BJ (cell line): ENCODE results near the gene PRKAR1B. TPM values are rescaled to one million over a fixed set of nuclear protein-coding genes. Genes with fewer than 3 reads are reported as not detected.

Experiments used
- CTCF ChIA-PET: fragments of 350-600 bp; formaldehyde crosslinking; extraction: SDS; loops from one replicate; lab custom pipeline; 2021; ENCODE audit warnings: antibody characterized with exemption, inconsistent platforms; lab: Yijun Ruan, JAX
- POLR2A ChIA-PET: fragments of 300-600 bp; sonication (Branson Sonifier 250); formaldehyde crosslinking; extraction: SDS; loops from one replicate; lab custom pipeline; 2021; ENCODE audit warnings: antibody characterized with exemption; lab: Charles Lee
- DNase-seq: peaks from one replicate; pipeline ENCODE4 v3.0.0-alpha.2; 2011; ENCODE audit warnings: low read depth
- H3K27me3 ChIP-seq: 2 replicates; pipeline ENCODE4 v1.6.0; 2011; ENCODE audit warnings: low read length; ENCODE audit not compliant: control insufficient read depth, insufficient read depth
- H3K36me3 ChIP-seq: 2 replicates; pipeline ENCODE4 v1.5.1; 2011; ENCODE audit warnings: low read length; ENCODE audit not compliant: control insufficient read depth, insufficient read depth
- H3K4me3 ChIP-seq: 2 replicates; pipeline ENCODE4 v1.5.1; 2011; ENCODE audit warnings: low read depth, mild to moderate bottlenecking, control low read depth, low read length
- polyA plus RNA-seq: library from polyadenylated mRNA; depleted of rRNA; stranded (reverse); fragments of >200 nt; gene quantifications from 2 replicates; pipeline ENCODE4 v1.2.3, GENCODE V29; 2011
- TF ChIP-seq, protein P1 (sequence below): IDR thresholded peaks from 2 replicates; pipeline ENCODE4 v1.5.1; 2011; ENCODE audit warnings: low read depth, mild to moderate bottlenecking, control low read depth, inconsistent platforms, low read length, moderate library complexity; ENCODE audit not compliant: insufficient read depth

PRKAR1B gene
- polyA plus RNA-seq, 1 experiment: 7.4 TPM

DNA sequence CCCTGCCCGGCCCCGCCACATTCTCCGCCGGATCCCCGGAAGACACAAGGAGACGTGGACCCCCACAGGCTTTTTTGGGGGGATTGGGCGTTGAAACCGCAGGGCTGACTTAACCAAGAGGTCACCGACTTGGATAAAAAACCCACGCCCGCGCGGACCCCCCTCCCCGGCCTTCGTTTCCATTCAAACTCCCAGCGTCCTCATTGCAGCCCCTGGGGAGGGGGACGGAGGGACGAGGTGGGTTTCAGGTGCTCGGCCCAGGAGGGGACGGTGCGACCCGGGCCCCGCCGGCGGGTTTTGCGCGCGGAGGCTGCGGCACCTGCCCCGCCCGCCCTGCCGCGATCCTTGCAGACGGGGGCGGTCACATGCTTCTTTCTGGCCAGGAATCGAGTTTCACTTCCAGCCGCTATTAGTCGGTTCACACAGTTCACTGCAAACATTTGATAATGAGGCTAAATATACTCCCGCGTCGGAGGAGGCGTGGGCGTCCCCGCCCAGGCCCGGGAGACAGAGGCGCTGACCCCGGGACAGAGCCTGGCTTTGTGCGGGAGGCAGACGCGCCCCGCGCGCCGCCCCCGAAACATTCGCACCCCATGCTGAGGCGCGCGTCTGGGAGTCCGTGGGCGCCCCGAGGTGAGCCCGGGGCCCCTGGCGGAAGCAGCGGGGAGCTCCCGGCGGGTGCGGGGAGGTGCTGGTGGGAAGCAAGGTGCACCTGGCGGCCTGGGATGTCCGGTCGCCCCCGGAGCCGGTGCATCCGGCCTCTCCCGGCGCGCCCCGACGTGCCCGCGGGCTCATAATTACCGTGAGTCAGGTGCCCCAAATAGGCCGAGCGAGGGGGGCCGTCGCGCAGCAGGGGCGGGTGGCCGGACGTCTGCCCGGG lies 204.8 kb downstream of the PRKAR1B start:
- peak overlapping the region; percentile 34 for H3K4me3 ChIP-seq
- TF ChIP-seq, protein P1, sequence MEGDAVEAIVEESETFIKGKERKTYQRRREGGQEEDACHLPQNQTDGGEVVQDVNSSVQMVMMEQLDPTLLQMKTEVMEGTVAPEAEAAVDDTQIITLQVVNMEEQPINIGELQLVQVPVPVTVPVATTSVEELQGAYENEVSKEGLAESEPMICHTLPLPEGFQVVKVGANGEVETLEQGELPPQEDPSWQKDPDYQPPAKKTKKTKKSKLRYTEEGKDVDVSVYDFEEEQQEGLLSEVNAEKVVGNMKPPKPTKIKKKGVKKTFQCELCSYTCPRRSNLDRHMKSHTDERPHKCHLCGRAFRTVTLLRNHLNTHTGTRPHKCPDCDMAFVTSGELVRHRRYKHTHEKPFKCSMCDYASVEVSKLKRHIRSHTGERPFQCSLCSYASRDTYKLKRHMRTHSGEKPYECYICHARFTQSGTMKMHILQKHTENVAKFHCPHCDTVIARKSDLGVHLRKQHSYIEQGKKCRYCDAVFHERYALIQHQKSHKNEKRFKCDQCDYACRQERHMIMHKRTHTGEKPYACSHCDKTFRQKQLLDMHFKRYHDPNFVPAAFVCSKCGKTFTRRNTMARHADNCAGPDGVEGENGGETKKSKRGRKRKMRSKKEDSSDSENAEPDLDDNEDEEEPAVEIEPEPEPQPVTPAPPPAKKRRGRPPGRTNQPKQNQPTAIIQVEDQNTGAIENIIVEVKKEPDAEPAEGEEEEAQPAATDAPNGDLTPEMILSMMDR: no peak; the same call in 1 of the 2 replicates
- DNase-seq: no peak
- H3K27me3 ChIP-seq: peaks cover 17% of the 10 kb centered on the region
- H3K36me3 ChIP-seq: no peaks in the 10 kb centered on the region
- POLR2A ChIA-PET: no interaction called here
- CTCF ChIA-PET: interaction anchor here (0.6 to 1.1 kb wide), 2 partner anchors 135 to 189 kb away, joined by 3 read pairs; no protein-coding TSS in a partner anchor

DNA sequence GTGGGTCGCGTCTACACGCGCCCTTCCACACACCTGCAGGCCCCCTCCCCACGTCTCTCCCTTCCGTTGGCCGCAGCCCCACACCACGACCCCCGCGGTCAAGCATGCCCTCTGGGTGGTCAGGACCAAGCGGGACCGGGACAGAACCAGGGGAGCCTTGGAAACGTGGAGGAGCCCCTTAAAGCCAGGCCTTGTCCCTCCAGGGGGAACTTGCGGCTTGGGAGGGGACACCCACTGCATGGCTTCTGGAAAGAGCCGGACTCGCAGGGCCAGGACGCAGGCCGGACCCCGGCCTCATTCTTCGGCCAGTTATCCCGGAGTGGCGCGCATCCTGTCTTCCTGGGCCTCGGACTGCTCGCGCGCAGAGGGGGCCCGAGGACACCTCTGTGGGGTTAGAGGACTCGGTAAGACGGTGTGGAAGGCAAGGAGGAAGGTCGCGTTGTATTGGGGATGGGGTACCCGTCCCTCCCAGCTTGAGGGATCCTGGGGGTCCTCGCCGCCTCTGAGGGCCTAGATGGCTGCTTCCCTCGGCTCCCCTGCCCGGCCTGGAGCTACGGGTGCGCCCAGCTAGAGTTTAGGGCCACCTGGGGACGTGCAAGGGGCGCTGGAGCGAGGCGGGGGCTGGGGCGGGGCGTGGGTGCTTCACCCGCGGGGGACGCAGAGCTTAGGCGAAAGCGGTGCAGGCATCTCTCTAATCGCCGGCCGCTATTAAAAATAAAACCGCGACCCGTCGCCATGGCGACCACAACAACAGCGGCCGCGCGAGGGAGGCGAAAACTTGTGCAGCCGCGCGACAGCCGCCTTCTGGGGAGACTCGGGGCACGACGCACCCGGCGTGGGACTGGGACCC lies 205.6 kb downstream of the PRKAR1B start:
- Histone ChIP-seq H3K36me3 (no peaks in the 10 kb centered on the region), H3K4me3 (peak overlapping the region; percentile 34), H3K27me3 (peaks cover 17% of the 10 kb centered on the region)
- ChIA-PET CTCF (interaction anchor here (1.1 to 1.6 kb wide), 2 partner anchors 188 to 203 kb away, joined by 3 to 5 read pairs; no protein-coding TSS in a partner anchor), POLR2A (no interaction called here)
- TF ChIP-seq, protein P1: peak; percentile 8; the same call in 1 of the 2 replicates
- DNase-seq: no peak

DNA sequence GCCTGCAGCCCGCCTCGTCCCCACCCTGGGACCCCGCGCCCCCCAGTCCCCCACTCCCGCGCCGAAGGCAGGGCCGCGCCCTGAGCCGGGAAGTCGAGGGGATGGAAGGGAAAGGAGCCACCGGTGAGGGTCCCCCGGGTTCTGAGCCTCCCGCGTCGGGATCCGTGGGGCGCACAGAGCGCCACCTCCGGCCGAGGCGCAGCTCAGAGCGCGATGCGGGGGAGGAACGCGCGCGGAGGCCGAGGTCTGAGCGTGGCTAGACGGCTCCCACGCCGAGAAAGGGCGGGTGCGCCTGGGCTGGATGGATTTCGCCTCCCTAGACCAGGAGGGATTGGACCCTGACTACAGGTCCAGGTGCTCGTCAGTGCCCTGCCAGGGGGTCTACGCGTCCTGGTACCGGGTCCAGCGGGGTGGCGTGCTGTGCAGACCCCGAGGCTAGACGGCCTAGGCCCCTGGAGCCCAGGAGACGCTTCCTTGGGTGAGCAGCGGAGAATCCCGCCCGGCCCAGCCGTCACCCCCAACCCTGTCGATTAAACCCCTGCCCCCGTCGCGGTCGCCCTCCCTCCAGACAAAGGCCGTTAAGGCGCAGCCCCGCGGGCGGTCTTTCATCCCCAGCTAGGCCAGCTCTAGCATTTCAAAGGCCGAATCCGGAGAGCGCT lies 206.4 kb downstream of the PRKAR1B start:
- TF ChIP-seq, protein P1: 0 out of 2 replicates have a peak, but pooled peaks have one; percentile 24
- DNase-seq: no peak
- ChIA-PET POLR2A (interaction anchor here (0.6 kb wide), 1 partner anchor 17 kb away, joined by 4 read pairs; no protein-coding TSS in a partner anchor), CTCF (interaction anchor here (0.7 to 2.0 kb wide), 5 partner anchors 12 to 217 kb away, joined by 3 to 5 read pairs (median 3); no protein-coding TSS in a partner anchor)
- Histone ChIP-seq H3K27me3 (peaks cover 16% of the 10 kb centered on the region), H3K36me3 (no peaks in the 10 kb centered on the region), H3K4me3 (peak overlapping the region; percentile 76)

DNA sequence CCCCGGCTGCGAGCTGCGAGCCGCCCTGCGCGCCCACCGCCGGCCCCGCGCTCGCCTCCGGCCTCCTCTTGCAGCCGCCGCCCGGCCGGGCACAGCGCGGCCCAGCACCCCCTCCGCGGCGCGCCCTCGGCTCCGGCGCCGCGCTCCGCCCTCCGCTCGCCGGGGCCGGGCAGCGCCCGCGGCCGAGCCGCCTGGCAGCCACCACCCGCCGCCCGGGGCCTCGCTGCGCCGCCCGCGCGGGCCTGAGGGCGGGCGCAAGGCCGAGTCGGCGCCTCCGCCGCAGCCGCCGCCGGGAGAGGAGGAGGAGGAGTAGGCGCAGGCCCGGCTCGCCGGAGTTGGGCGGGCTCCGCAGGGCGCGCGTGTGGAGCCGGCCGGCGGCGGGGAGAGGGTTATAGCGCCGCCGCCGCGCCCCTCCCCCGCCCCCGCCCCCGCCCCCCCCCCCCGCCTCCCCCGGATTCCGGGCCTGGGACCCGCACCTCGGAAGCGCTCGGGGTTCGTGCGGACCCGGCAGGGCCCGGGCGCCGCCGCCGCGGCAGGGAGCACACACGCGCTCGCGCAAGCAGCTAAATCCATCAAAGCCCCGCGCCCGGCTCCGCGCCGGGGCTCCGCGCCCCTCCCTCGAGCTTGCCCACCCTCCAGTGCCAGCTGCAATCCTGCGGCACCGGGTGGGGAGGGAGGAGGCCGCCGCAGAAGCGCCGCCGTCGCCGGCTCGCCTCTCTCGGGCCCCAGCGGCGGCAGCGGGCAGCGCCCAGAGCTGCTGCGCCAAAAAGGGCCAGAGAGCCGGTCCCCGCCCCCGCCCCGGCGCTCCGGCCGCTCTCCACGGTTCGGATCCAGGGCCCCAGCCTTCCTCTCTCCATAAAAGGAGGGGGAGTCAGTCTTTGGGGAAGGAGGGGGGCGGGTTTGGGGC lies 207.3 kb downstream of the PRKAR1B start, which contains the start of gene PDGFA:
TSS of gene PDGFA (minus strand) at position 363 of the 907 bp plus-strand sequence. CDS start 845 bp downstream, outside the sequence.
- no peak for DNase-seq
- POLR2A ChIA-PET: interaction anchor here (0.6 kb wide), 1 partner anchor 18 kb away, joined by 4 read pairs; no protein-coding TSS in a partner anchor
- CTCF ChIA-PET: interaction anchor here (0.7 to 2.0 kb wide), 5 partner anchors 13 to 217 kb away, joined by 3 to 5 read pairs (median 3); no protein-coding TSS in a partner anchor
- Histone ChIP-seq H3K36me3 (no peaks in the 10 kb centered on the region), H3K4me3 (peak within 1 kb of the TSS; percentile 76), H3K27me3 (peaks cover 15% of the 10 kb centered on the region)
- TF ChIP-seq, protein P1: no peak
